HG03039 (cell line): ENCODE measurements around the gene MRS2.
"Not testable (repeated sequence)": the region's sequence is repeated elsewhere in the genome, so short reads cannot be mapped to it uniquely, and the experiment has no call there.

Experiments
- ATAC-seq: cut with Tn5 transposase; IDR thresholded peaks from one replicate; pipeline ENCODE4 v1.9.1; 2021; ENCODE audit warnings: mild to moderate bottlenecking, moderate library complexity; ENCODE audit not compliant: unreplicated experiment

The MRS2 gene

DNA sequence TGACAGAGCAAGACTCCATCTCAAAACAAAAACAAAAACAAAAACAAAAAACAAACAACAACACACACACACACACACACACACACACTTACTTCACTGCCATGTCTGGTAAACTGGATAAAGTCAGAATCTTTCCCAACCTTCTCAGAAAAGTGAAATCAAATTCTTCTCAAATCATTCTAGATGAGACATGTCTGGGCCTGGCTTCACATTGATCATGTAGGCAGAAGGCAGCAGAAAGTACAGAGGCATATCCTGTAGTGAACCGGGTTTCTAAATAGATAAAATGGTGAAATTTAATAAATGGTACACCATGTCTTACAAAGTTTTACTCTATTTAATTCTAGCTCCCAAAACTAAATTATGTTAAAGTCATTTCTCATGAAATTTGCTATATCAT is 14.9 kb upstream of the MRS2 start:
- no peak for ATAC-seq

DNA sequence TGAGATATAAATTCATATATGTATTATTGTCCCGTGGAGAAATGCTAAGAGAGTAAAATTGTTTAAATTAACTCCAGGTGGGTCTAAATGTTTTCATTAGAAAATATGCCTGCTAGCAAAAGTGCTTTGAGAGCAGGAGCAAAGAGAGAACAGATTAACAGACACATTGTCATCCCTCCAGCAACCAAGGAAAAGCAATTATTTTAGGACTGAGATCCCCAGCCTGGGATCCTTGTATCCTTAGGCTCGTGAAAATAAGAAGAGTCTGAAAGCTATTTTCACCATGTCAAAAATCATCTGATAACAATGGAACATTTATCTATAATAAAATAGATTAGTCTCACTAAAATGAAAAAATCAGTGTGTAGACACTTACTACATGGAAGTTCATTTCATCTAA is 11.5 kb upstream of the MRS2 start:
- no peak for ATAC-seq

GRCh38 chr6:24391756-24392405 is 10.9 kb upstream of the MRS2 start:
- ATAC-seq, result peak; percentile 80

DNA sequence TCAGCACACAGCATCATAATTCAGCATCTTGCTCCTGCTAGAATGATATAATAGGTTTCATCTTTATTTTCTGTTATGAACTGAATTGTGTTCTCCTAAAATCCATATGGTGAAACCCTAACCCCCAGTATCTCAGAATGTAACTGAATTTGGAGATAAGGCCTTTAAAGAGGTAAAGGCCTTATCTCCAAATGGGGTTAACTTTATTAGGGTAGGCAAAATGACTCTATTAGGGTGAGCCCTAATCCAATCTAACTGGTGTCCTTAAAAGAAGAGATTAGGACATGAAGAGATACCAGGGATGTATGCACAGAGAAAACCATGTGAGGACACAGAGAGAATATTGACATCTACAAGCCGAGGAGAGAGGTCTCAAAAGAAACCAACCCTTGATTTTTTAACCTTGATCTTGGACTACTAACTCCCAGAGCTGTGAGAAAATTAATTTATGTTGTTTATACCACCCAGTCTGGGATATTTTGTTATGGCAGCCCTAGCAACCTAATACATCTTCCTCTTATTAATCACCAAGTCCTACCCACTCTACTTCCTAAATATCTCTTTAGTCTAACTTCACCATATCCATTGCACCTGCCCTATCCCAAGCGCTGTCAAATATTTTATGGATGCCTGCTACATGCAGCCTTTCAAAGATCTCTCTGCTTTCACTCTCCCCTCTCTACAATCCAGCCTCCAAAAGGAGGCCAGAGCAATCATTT is 8.5 kb upstream of the MRS2 start:
- no peak for ATAC-seq

DNA sequence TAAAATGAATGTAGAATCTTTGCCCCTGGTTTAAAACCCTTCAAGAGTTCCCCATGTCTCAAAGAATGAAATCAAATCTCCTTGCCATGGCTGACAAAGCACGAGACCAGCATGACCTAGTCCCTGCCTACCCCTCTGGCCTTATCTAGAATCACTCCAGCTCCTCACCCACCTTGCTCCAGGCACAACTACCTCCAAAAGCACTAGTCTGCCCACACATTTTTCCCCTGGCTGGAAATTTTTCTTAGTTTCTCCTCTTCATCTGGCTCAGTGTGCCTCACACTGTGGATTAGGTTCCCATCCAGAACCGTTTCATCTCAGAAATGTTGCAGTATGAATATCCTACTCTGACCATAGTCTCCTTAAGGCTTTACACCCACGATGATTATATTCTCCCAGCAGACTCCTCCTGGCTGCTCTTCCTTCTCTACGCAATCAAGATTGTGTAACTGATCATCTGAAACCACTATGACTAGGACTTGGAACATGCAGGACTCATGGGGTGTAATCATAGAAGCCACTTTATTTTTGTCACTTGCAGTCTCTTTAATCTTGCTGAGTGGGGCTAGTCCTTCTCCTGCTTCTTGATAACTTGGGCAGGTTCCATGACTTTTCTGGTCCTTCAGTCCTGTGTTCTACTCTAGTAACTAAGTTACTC is 7.8 kb upstream of the MRS2 start:
- no peak for ATAC-seq

GRCh38 chr6:24396824-24397223 is 5.9 kb upstream of the MRS2 start:
- ATAC-seq, result no peak

- no peak for ATAC-seq
These were observed 5.1 kb upstream of the MRS2 start for GRCh38 chr6:24397631-24398030.

DNA sequence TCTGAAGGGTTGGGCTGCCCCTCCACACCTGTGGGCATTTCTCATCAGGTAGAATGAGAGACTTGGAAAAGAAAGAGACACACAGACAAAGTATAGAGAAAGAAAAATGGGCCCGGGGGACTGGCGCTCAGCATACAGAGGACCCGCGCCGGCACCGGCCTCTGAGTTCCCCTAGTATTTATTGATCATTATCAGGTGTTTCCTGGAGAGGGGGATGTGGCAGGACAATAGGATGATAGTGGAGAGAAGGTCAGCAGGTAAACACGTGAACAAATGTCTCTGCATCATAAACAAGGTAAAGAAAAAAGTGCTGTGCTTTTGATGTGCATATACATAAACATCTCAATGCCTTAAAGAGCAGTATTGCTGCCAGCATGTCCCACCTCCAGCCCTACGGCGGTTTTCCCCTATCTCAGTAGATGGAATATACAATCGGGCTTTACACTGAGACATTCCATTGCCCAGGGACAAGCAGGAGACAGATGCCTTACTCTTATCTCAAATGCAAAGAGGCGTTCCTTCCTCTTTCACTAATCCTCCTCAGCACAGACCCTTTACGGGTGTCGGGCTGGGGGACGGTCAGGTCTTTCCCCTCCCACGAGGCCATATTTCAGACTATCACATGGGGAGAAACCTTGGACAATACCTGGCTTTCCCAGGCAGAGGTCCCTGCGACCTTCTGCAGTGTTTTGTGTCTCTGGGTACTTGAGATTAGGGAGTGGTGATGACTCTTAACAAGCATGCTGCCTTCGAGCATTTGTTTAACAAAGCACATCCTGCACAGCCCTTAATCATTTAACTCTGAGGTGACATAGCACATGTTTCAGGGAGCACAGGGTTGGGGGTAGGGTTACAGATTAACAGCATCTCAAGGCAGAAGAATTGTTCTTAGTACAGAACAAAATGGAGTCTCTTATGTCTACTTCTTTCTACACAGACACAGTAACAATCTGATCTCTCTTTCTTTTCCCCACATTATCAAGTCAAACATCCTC is 2.4 kb upstream of the MRS2 start:
- not testable (repeated sequence) for ATAC-seq

GRCh38 chr6:24401458-24401857 is 1.3 kb upstream of the MRS2 start:
- no peak for ATAC-seq

DNA sequence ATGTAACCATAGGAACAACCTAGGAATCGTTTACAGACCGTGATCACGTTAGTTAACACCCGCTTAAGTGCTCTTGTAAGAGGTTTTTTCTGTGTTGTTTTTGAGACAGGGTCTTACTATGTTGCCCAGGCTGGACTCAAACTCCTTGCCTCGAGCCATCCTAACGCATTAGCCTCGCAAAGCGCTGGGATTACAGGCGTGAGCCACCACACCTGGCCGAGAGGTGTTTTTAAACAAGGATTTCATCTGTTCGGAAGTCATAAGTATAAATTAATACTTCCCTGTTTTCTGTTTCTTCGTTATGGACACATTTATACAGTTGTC is 727 bp downstream of the MRS2 start:
- ATAC-seq, result no peak

DNA sequence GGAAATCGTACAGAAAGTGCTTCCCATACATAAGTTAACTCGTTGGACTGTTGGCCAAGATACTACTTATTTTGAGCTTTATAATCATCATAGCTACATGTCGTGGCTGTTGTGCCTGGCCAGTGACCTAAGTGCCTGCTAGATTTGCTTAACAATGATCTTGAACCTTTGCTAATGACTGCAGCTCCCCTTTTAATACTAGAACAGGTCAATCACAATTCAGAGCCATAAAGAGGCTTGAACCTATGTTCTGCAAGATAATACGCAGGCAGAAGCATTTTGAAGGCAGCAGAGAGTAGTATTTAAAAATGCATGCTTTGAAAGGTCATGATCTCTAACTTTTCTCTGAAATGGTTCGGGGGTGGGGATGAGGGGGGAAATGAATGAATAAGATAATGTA is 2.5 kb downstream of the MRS2 start:
- no peak for ATAC-seq

GRCh38 chr6:24408719-24409410 is 6.1 kb downstream of the MRS2 start:
- peak; percentile 75 for ATAC-seq

DNA sequence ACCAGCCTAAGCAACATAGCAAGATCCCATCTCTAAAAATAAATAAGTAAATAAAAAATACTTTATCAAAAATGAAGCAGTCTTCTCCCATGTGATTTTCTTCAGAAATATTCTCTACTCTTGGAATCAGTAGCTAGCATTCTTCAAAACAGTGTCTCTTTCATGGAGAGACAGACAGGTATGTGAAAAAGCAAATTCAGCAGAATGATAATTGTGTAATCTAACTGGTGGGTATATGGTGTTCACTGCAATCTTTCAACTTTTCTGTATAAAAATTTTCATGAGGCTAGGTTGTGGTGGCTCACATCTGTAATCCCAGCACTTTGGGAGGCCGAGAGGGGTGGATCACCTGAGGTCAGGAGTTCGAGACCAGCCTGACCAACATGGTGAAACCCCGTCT is 7.9 kb downstream of the MRS2 start:
- ATAC-seq, result no peak

DNA sequence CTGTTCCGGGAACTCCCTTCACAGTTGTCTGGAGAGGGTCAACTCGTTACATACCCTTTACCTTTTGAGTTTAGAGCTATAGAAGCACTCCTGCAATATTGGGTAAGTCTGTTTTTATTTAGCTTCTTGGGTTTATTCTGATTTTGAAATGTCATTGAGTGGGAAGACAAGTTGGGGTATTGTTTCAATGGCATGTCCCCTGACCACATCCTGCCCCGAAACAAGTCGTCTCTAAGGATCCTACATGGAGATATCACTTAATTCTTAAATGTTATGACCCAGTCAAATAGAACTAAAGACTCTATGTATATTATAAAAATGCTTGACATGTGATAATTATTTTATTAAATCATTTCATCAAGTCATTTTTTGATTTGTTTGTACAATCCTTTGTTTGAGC is 9.6 kb downstream of the MRS2 start:
- ATAC-seq, result no peak

- not testable (repeated sequence) for ATAC-seq
These were observed 11.8 kb downstream of the MRS2 start for GRCh38 chr6:24414531-24414930.

DNA sequence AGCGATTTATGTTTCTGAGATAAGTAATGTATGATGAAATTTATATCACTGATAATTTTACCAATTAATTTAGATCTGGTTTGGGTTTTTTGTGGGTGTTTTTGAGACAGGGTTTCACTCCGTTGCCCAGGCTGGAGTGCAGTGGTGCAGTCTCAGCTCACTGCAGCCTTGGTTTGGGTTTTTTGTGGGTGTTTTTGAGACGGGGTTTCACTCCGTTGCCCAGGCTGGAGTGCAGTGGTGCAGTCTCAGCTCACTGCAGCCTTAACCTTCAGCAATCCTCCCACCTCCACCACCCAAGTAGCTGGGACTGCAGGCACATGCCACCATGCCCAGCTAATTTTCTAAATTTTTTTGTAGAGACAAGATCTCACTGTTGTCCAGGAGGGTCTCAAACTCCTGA is 13.0 kb downstream of the MRS2 start:
- ATAC-seq, result peak; percentile 80

GRCh38 chr6:24419526-24419925 is 16.8 kb downstream of the MRS2 start:
- no peak for ATAC-seq

GRCh38 chr6:24425091-24425490 is 22.4 kb downstream of the MRS2 start:
- ATAC-seq, result no peak

DNA sequence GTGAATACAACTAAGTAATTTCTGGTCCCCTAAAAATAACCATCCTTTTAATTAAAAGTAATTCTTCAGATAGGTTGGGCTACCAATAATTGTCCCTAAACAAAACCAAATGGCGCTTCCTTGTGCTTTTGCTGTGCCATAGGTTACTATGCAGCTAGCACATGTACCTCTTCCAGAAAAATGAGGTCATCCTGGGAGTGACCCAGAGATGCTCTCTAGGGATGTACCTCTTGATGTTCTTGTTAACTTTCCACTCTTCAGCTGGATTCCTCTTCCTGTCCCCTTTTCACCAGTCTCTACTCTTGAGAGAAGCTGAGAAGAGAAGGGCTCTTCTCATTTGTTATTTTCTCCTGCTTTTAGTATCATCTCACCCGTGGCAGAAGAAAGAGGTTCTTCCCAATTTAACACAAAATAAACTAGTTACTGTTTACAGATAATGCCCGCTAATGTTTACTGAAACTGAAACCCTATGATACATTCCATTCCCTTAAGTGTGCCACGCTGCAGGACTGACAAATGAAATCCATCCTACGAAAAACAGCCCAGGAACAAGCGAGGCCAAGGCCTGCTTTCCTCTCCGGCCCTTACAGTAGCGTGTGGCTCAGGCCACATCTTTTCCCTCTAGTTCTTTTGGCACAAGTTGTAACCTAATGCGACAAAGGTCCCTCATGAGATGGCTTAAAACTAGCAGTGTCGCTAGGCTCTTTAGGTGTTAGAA is 24.2 kb downstream of the MRS2 start:
- ATAC-seq, result no peak

GRCh38 chr6:24428615-24429014 is 25.9 kb downstream of the MRS2 start:
- no peak for ATAC-seq
